Measurements from ENCODE around the gene UNC5CL.
"Not testable (repeated sequence)": the region's sequence is repeated elsewhere in the genome, so short reads cannot be mapped to it uniquely, and the experiment has no call there.

UNC5CL gene

GRCh38 chr6:41040101-41040939 lies 1.3 kb upstream of the UNC5CL start:
- DNase-seq (ENCODE audit: low spot score) = peak; percentile 69

DNA sequence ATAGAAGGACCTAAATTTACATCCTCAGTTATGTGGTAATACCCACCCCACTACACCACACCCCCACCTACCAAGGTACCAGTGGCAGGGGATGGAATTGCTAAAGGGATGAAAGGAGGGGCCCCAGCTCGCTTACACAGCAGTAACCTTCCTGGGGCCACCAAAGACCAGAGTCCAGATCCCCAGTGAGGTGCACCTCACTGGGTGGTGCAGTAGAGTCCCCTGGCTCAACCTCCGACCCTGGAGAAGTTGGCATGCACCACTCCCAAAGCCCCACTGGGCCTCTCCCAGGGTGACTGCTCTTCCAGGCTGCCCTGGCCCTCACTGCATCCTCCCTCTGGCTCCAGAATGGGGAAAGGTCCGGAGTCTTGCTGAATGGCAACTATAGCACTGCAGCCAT lies 816 bp downstream of the UNC5CL start:
- DNase-seq (ENCODE audit: low spot score) = no peak

- DNase-seq (ENCODE audit: low spot score) = no peak
These were observed 1.7 kb downstream of the UNC5CL start for GRCh38 chr6:41037107-41037900.

GRCh38 chr6:41036601-41037000 lies 2.4 kb downstream of the UNC5CL start:
- no peak for DNase-seq (ENCODE audit: low spot score)

- DNase-seq (ENCODE audit: low spot score) = peak; percentile 63
These were observed 2.8 kb downstream of the UNC5CL start for GRCh38 chr6:41036186-41036585.

DNA sequence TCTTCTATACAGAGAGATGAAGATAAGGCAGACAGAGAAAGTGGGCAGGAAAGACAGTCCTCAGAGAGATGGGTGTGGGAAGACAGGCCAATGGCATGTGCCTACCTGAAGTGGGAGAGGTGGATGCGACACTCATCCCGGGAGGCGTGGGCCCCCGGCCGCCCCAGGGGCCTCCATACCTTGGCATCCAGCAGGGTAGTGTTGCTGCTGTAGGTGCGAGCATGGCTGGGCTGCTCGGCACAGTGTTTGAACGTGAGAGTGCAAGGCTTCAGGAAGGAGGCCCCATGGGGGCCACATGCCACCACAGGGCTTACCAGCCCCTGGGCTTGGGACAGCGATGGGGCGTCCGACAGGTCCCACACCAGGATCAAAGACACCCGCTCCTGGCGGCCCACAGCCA lies 5.2 kb downstream of the UNC5CL start:
- no peak for DNase-seq (ENCODE audit: low spot score)

DNA sequence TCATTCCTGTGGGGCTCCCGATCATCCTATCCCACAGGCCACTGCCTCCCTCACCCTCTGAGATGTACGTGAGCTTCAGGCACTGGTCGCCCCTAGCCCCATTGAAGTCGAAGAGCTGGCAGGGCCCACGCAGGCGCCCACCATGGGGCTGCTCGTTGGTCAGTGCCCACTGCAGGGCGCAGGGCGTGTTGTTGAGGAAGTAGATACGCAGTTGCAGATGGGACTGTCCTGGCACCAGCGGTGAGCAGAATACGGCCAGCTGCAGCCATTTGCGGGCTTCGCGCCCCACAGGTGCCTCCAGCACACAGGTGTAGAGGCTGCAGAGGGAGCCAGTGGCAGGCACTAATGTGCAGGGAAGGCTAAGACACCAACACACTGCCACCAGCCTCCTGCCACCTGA lies 6.2 kb downstream of the UNC5CL start:
- no peak for DNase-seq (ENCODE audit: low spot score)

DNA sequence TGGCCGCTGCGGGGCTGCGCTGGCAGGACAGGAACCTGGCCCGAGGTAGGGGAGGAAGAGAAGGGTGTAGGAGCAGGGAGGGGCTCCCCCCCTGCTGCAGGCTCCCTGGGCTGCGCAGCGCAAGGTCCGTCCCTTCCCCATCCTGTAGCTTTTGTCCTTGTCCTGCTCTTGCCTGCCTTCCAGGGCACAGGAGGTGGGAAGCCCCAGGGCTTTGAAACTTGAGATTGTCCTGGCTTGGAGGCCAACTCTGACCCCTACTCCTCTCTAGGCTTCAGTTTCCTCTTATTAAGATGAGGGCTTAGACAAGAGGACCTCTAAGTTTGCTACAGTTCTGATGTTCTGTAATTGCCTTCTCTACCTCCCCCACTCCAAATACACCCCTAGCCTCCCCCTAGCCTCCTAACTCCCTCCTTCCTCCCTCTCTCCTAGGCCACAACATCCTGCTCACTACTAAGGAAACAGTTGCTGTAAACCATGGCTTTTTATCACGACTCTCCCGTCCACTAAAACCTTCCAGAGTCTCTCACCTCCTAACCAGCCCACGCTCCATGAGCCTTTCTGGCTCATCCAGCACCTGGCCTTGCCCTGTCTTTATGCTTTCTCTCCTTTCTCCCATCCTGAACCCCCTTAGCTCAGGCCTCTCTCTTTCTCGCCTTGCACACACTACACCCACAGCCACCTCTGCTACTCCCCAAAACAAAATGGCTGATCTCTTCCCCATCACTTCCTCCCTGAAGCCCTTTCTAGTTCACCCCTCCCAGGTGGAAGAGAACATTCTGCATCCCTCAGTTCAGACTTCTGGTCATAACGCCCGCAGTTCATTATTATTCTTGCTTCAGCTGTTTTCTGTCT lies 10.2 kb downstream of the UNC5CL start:
- DNase-seq (ENCODE audit: low spot score) = no peak

DNA sequence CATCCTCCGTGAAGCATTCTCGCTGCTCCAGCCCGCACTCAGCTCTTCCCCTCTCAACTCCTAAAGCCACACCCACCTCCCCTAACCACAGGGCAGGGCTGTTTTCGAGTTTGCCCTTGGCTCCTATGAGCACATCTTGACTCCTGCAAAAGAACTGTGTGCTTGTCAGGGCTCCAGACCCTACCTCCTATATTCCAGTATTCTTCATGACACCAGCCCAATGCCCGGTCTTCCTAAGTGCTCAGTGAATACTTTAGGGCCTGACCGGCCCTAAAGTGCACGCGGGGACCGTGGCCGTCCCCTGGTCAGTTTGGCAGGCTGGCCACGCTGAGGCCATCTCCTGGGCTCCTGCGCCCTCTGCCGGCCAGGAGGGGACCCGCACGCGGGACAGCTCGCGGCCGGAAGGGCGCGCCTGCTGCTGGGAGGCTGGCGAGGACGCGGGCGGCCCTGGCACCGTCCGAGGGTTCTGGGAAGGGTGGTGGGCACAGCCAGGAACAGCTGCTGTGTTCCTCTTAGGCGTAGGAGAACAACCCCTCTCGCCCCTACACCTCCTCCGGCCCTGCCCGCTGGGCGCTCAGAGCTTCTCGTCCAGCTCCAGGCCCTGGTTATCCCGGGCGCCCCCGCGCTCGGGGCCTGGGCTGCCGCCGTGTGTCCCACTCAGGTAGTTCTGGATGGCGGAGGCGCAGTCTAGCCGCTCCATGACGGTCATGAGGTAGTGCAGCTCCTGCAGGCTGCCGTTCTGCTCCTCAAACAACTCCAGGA lies 11.0 kb downstream of the UNC5CL start:
- peak; percentile 71 for DNase-seq (ENCODE audit: low spot score)

GRCh38 chr6:41027241-41027640 lies 11.8 kb downstream of the UNC5CL start:
- no peak for DNase-seq (ENCODE audit: low spot score)

DNA sequence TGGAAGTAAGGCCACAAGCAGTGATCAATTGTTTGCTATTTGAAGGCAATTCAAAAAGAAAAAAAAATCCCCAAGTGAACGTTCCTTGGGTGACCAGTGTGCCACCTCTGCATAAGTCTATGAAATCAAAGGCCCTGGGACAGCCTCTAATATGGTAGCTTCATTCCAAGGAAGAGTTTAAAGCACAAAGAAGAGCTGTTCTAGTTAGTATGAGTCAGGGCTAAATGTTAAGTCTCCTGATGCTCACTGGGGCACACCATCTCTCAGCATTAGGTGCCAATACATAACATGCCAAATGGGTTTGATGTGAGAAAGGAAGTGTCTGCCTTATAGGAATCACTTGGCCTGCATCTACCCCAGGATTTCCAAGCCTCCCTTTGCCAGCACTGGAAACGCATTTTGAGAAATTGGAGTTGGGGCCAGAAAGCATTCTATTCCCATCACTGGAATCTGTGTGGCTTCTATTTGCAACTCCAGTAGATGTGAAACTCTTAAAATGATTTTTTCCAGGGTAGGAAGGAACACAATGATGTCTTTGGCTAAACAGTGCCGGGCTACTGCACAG lies 13.0 kb downstream of the UNC5CL start:
- no peak for DNase-seq (ENCODE audit: low spot score)

DNA sequence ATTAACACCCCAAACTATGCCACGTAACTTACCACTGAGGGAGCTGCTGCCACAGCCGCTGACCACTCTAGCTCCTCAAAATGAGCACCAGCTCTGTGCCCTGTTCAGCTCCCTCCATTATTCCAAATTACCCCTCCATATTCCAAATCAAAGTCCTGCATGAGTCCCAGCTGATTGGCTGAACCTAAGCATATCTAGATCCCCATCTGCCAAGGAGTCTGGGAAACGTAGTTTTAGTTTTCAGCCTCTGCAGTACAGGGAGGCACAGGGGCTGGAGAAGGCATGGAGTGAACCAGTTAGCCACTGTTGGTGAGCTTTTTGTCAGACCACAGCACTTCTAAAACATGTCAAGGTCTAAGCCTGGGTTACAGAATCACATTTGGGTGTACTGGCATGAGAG lies 15.9 kb downstream of the UNC5CL start:
- no peak for DNase-seq (ENCODE audit: low spot score)

- DNase-seq (ENCODE audit: low spot score) = no peak
These were observed 16.7 kb downstream of the UNC5CL start for GRCh38 chr6:41022294-41022693.

- peak; percentile 45 for DNase-seq (ENCODE audit: low spot score)
These were observed 17.2 kb downstream of the UNC5CL start for GRCh38 chr6:41021832-41022231.

DNA sequence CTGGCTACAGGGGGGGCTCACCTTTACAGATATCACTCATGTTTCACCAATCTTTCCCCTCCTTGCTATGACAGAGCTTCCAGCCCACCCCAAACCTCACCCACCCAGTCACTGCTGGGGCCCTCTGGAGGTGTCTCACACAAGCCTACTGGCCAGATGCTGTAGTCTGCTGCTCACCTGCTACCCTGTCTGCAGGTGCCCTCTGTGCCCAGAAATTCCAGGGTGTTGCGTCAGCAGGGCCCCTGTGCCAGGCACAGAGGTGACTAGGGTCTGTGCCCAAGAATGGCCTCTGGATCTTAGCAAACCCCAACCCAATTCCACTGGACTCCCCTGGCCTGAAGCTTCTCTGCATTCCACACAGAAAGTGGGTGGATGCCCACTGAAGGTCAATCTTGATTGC lies 21.4 kb downstream of the UNC5CL start:
- DNase-seq (ENCODE audit: low spot score) = no peak

DNA sequence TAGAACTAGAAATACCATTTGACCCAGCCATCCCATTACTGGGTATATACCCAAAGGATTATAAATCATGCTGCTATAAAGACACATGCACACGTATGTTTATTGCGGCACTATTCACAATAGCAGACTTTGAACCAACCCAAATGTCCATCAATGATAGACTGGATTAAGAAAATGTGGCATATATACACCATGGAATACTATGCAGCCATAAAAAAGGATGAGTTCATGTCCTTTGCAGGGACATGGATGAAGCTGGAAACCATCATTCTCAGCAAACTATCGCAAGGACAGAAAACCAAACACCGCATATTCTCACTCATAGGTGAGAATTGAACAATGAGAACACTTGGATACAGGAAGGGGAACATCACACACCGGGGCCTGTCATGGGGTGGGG lies 23.2 kb downstream of the UNC5CL start:
- not testable (repeated sequence) for DNase-seq (ENCODE audit: low spot score)

DNA sequence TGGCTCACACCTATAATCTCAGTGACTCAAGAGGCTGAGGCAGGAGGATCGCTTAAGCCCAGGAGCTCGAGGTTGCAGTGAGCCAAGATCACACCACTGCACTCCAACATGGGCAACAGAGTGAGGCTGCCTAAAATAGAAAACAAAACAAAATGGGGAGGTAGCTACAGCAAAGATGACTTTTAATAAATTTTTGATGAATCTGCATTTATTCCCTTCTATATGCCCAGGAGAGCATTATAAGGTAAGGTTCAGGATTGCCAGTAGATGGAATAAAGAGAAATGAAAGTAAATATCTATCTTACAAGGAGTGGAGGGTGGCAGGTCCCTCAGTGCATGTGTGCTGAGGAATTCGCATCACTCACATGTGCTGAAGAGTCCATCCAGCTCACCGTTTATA lies 24.2 kb downstream of the UNC5CL start:
- no peak for DNase-seq (ENCODE audit: low spot score)

DNA sequence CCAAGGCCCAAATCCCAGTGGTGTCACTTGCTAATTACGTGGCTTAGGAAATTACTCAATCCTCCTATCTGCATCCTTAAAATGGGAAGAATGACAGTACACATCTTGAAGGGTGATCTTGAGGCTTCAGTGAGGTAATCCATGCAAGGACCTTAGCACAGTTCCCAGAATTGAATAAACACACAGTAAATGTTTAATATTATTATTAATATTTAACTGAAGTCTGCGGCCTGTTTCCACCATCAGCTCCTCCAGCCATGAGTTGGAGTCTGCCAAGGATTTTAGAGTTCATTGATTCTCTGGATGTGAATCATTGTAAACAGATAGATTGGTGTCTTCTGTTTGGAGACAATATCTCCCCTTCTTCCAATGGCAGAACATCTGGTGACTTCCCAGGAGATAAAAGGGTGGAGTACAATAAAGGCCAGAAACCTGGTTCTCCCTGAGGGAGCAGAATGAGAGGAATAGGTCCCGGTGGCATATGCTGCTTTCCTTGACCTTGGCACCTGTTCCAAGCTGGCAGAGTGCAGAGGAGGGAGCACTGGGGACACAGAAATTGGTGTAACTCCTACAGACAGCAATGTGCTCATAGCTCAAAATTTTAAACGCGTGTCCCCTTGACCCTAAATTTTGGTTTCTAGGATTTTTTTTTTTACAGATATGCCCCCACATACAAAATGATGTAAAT lies 25.4 kb downstream of the UNC5CL start:
- DNase-seq (ENCODE audit: low spot score) = no peak

GRCh38 chr6:41011673-41012072 lies 27.3 kb downstream of the UNC5CL start:
- DNase-seq (ENCODE audit: low spot score) = no peak

DNA sequence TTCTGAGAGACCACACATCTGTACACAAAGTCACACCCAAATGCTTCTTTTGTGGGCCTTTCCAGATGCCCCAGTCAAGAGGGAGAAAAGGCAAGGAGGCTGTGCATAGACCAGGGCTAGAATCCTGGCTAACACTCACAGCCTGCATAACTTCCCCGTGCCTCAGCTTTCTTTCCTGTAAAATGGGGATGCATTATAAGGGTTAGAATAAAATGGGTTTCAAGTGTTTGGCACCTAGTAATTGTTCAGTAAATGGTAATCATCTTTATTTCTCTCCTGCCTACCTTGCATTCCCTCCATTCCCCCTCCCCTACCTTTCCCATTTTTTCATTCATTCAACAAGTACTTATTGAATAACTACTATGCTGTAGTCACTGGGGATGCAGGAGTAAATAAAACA lies 29.4 kb downstream of the UNC5CL start:
- DNase-seq (ENCODE audit: low spot score) = no peak

- DNase-seq (ENCODE audit: low spot score) = no peak
These were observed 31.0 kb downstream of the UNC5CL start for GRCh38 chr6:41008011-41008410.
